CD14-positive monocyte (primary cell): ENCODE results near the gene VPS35L. TPM values are rescaled to one million over a fixed set of nuclear protein-coding genes. Genes with fewer than 3 reads are reported as not detected.

Experiments
- DNase-seq, 3 donors: peaks; one replicate each; pipeline ENCODE4 v3.0.0-alpha.2; 2011 to 2022
- H2AFZ ChIP-seq: 2 replicates; pipeline ENCODE4 v1.6.0; 2012; ENCODE audit warnings: mild to moderate bottlenecking, low read depth, low read length, inconsistent platforms; ENCODE audit not compliant: insufficient read depth, poor library complexity, severe bottlenecking
- H3K27ac ChIP-seq, 2 donors: 1 replicate in 1 of 2; 2 replicates in 1 of 2; pipeline ENCODE4 v1.5.1; 2012 to 2013; ENCODE audit warnings: low read length in 2 of 2, control low read depth in 1 of 2, inconsistent platforms in 1 of 2, low read depth in 1 of 2, mild to moderate bottlenecking in 1 of 2
- H3K27me3 ChIP-seq, 2 donors: one replicate each; pipeline versions ENCODE4 v1.6.0 to v1.6.1; 2011 to 2013; ENCODE audit warnings: low read length in 2 of 2; ENCODE audit not compliant: control insufficient read depth in 2 of 2, insufficient read depth in 2 of 2
- H3K36me3 ChIP-seq, 2 donors: replicated peaks in 1 of 2; 1 replicate in 1 of 2; 2 replicates in 1 of 2; pipeline versions ENCODE4 v1.5.1 to v1.6.1; 2012 to 2013; ENCODE audit warnings: low read length in 2 of 2, control low read depth in 1 of 2, inconsistent platforms in 1 of 2, mild to moderate bottlenecking in 1 of 2; ENCODE audit not compliant: insufficient read depth in 2 of 2, control insufficient read depth in 1 of 2
- H3K4me1 ChIP-seq, 2 donors: 1 replicate in 1 of 2; 2 replicates in 1 of 2; pipeline versions ENCODE4 v1.5.1 to v1.6.1; 2012 to 2013; ENCODE audit warnings: low read length in 2 of 2, control low read depth in 1 of 2, inconsistent platforms in 1 of 2, mild to moderate bottlenecking in 1 of 2, moderate library complexity in 1 of 2; ENCODE audit not compliant: insufficient read depth in 2 of 2, control insufficient read depth in 1 of 2
- H3K4me2 ChIP-seq: replicated peaks from 2 replicates; pipeline ENCODE3; 2012; ENCODE audit warnings: low read length, moderate library complexity, mild to moderate bottlenecking; ENCODE audit not compliant: poor library complexity, severe bottlenecking; ENCODE audit errors: extremely low read depth
- H3K4me3 ChIP-seq, 3 experiments: fragments of 200-600 bp in 1 of 3; sonication (generic) in 1 of 3; replicated peaks in 1 of 3; 1 replicate in 2 of 3; 2 replicates in 1 of 3; pipeline ENCODE4 v1.5.1; 2011 to 2013; ENCODE audit warnings: low read length in 3 of 3, mild to moderate bottlenecking in 3 of 3, control low read depth in 2 of 3, low read depth in 2 of 3, inconsistent platforms in 1 of 3, moderate library complexity in 1 of 3
- H3K79me2 ChIP-seq: 2 replicates; pipeline ENCODE4 v1.6.0; 2012; ENCODE audit warnings: mild to moderate bottlenecking, control low read depth, inconsistent platforms, low read length, moderate library complexity; ENCODE audit not compliant: insufficient read depth
- H3K9ac ChIP-seq: 2 replicates; pipeline ENCODE4 v1.6.0; 2017; ENCODE audit warnings: low read length, mild to moderate bottlenecking; ENCODE audit not compliant: insufficient read depth, poor library complexity, severe bottlenecking
- H3K9me3 ChIP-seq, 2 donors: replicated peaks in 1 of 2; 1 replicate in 1 of 2; 2 replicates in 1 of 2; pipeline versions ENCODE4 v1.5.1 to v1.6.1; 2012 to 2013; ENCODE audit warnings: low read length in 2 of 2, control low read depth in 1 of 2; ENCODE audit not compliant: control insufficient read depth in 1 of 2, insufficient read depth in 1 of 2
- H4K20me1 ChIP-seq: 2 replicates; pipeline ENCODE4 v1.6.0; 2012; ENCODE audit warnings: mild to moderate bottlenecking, low read length, control low read depth, moderate library complexity; ENCODE audit not compliant: insufficient read depth
- H3K27ac Mint-ChIP-seq, 7 donors: one replicate each; pipeline ENCODE4 v1.8.0; 2020; ENCODE audit warnings: mild to moderate bottlenecking in 7 of 7, mixed read lengths in 7 of 7, moderate library complexity in 6 of 7, inconsistent platforms in 2 of 7
- H3K27me3 Mint-ChIP-seq, 3 donors: one replicate each; pipeline ENCODE4 v1.8.0; 2021 to 2022; ENCODE audit warnings: low read depth in 3 of 3, mild to moderate bottlenecking in 3 of 3, mixed read lengths in 3 of 3, moderate library complexity in 3 of 3, inconsistent platforms in 1 of 3
- H3K36me3 Mint-ChIP-seq, 2 donors: one replicate each; pipeline ENCODE4 v1.8.0; 2020; ENCODE audit warnings: mixed read lengths in 2 of 2, inconsistent platforms in 1 of 2, mild to moderate bottlenecking in 1 of 2
- H3K4me1 Mint-ChIP-seq: one replicate; pipeline ENCODE4 v1.8.0; 2020; ENCODE audit warnings: mild to moderate bottlenecking, mixed read lengths
- H3K4me3 Mint-ChIP-seq, 2 donors: one replicate each; pipeline ENCODE4 v1.8.0; 2020; ENCODE audit warnings: mild to moderate bottlenecking in 2 of 2, mixed read lengths in 2 of 2, moderate library complexity in 1 of 2
- H3K9me3 Mint-ChIP-seq, 7 donors: one replicate each; pipeline ENCODE4 v1.8.0; 2020 to 2022; ENCODE audit warnings: mixed read lengths in 7 of 7, mild to moderate bottlenecking in 6 of 7, moderate library complexity in 6 of 7, inconsistent platforms in 2 of 7
- CTCF ChIP-seq: fragments of 200-600 bp; IDR thresholded peaks from one replicate; pipeline ENCODE4 v1.8.0; 2022; ENCODE audit warnings: antibody characterized with exemption, mild to moderate bottlenecking
- WGBS: methylation state at CpG from one replicate; pipeline ENCODE4 v1.1.5; 2013; ENCODE audit warnings: missing lambda C conversion rate; ENCODE audit not compliant: insufficient coverage; 5-methylcytosine and 5-hydroxymethylcytosine counted together
- intact Hi-C, 2 donors: fragments of 100-400 bp; cut with micrococcal nuclease; formaldehyde crosslinking; loops; one replicate each; pipeline versions ENCODE4 v1.15.0 to v1.15.1; 2023
- polyA plus RNA-seq, 3 donors: library from polyadenylated mRNA; depleted of rRNA in 1 of 3; unstranded in 2 of 3; stranded (reverse) in 1 of 3; fragments of 300-500 nt in 2 of 3; fragments of >200 nt in 1 of 3; fragmentation: Illumina TruSeq in 2 of 3; gene quantifications; 1 replicate in 2 of 3; 2 replicates in 1 of 3; pipeline ENCODE4 v1.2.3, GENCODE V29; 2012 to 2021

VPS35L gene
- polyA plus RNA-seq, 3 donors, result 29.7 to 51.4 (median 48.8) TPM

- TF ChIP-seq CTCF, result no peak
- Histone ChIP-seq H3K9ac (no peak overlapping the region), H2AFZ (no peak overlapping the region), H3K27ac (no peak overlapping the region), H3K4me2 (no peak overlapping the region), H3K4me3 (no peak overlapping the region), H3K36me3 (peaks cover 19 to 77% of the 10 kb centered on the region in 2 donors), H3K27me3 (no peaks in the 10 kb centered on the region), H3K4me1 (no peaks in the 10 kb centered on the region), H3K79me2 (no peaks in the 10 kb centered on the region), H3K9me3 (no peaks in the 10 kb centered on the region), H4K20me1 (no peaks in the 10 kb centered on the region)
- no peaks in the 10 kb centered on the region for H3K27me3 Mint-ChIP-seq
- H3K4me3 Mint-ChIP-seq, result no peak overlapping the region
- intact Hi-C loops, result no loop called here
- H3K27ac Mint-ChIP-seq, result no peak overlapping the region
- no peaks in the 10 kb centered on the region for H3K4me1 Mint-ChIP-seq
- DNase-seq, result no peak
- no CpG with 5 or more reads among the region's 1 CpG for WGBS
- peaks cover 59 to 84% of the 10 kb centered on the region in 2 donors for H3K36me3 Mint-ChIP-seq
- H3K9me3 Mint-ChIP-seq, result peaks cover 0 to 6% (median 4%) of the 10 kb centered on the region in 7 donors
Measured at GRCh38 chr16:19660432-19660831, 104.9 kb downstream of the VPS35L start.

GRCh38 chr16:19662351-19662750 lies 106.8 kb downstream of the VPS35L start:
- no peak overlapping the region for H3K27ac Mint-ChIP-seq
- Histone ChIP-seq H3K27ac (no peak overlapping the region), H3K79me2 (no peaks in the 10 kb centered on the region), H3K4me1 (no peaks in the 10 kb centered on the region), H3K36me3 (peaks cover 17 to 58% of the 10 kb centered on the region in 2 donors), H3K27me3 (no peaks in the 10 kb centered on the region), H2AFZ (no peak overlapping the region), H4K20me1 (no peaks in the 10 kb centered on the region), H3K9ac (no peak overlapping the region), H3K4me3 (no peak overlapping the region), H3K9me3 (no peaks in the 10 kb centered on the region), H3K4me2 (no peak overlapping the region)
- H3K4me3 Mint-ChIP-seq, result no peak overlapping the region
- no peak for TF ChIP-seq CTCF
- intact Hi-C loops, result no loop called here
- peaks cover 60 to 76% of the 10 kb centered on the region in 2 donors for H3K36me3 Mint-ChIP-seq
- no peaks in the 10 kb centered on the region for H3K4me1 Mint-ChIP-seq
- WGBS, result 100% methylated on average over 7 of the region's 7 CpGs
- peaks cover 0 to 6% (median 4%) of the 10 kb centered on the region in 7 donors for H3K9me3 Mint-ChIP-seq
- H3K27me3 Mint-ChIP-seq, result no peaks in the 10 kb centered on the region
- DNase-seq, result no peak
